DOHH2 (cell line): Measurements from ENCODE around the gene PTGIR.

Source experiments
- EZH2phosphoT487 ChIP-seq: fragments of 200-600 bp; sonication (generic); IDR thresholded peaks from 2 replicates; pipeline ENCODE4 v1.6.1; 2017; ENCODE audit warnings: borderline replicate concordance, mild to moderate bottlenecking, antibody characterized with exemption, low read length, moderate library complexity, mixed read lengths
- TF ChIP-seq, protein P1 (sequence below): fragments of 200-600 bp; sonication (generic); IDR thresholded peaks from one replicate; pipeline ENCODE4 v1.5.1; 2014; ENCODE audit warnings: antibody characterized with exemption, mild to moderate bottlenecking, low read depth, low read length; ENCODE audit not compliant: poor library complexity, severe bottlenecking

DNA sequence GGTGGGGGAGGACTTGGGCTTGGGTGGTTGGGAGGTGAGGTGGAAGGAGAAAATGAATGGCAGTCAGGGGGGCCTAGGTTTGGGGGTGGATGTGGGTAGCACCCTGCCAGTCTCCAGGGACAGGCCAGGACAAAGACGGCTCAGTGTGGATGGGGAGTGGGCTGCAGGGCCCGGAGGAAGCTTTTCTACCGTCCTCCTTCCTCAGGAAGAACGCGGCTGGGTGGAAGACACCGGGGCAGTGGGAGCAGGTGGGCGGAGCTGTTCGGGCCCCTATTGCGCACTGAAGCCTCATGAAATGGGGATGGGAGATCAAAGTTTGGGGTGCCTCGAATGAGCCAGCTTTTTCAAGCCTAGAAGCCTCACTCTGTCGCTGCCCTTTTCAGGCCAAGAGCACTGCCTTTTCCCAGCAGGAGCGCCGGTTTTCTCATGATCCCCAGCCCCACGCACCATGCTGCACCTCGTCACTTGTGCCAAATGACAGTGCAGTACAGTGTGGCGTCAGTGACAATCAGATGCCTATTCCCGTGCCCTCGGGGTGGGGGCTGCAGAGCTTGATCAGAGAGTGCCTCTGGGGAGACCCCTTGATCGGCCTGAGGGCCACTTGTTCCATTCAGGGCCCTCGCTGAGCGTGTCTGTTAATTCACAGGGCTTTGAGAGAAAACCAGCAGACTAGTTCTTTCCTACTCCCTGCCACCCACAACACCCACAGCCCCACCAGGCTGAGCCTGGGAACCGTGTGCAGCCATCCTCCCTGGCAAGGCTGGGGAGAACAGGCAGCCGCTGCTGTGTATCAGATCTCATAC lies 22.3 kb downstream of the PTGIR start:
- TF ChIP-seq, protein P1, sequence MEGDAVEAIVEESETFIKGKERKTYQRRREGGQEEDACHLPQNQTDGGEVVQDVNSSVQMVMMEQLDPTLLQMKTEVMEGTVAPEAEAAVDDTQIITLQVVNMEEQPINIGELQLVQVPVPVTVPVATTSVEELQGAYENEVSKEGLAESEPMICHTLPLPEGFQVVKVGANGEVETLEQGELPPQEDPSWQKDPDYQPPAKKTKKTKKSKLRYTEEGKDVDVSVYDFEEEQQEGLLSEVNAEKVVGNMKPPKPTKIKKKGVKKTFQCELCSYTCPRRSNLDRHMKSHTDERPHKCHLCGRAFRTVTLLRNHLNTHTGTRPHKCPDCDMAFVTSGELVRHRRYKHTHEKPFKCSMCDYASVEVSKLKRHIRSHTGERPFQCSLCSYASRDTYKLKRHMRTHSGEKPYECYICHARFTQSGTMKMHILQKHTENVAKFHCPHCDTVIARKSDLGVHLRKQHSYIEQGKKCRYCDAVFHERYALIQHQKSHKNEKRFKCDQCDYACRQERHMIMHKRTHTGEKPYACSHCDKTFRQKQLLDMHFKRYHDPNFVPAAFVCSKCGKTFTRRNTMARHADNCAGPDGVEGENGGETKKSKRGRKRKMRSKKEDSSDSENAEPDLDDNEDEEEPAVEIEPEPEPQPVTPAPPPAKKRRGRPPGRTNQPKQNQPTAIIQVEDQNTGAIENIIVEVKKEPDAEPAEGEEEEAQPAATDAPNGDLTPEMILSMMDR, result no peak
- TF ChIP-seq EZH2phosphoT487, result no peak
